DND-41 (cell line): Measurements from ENCODE around the gene C5orf22.

Experiments used
- CTCF ChIP-seq: IDR thresholded peaks from 2 replicates; pipeline ENCODE4 v1.5.1; 2012; ENCODE audit warnings: borderline replicate concordance, low read length, moderate library complexity, mild to moderate bottlenecking; ENCODE audit not compliant: poor library complexity, severe bottlenecking; ENCODE audit errors: extremely low read depth
- EZH2 ChIP-seq: IDR thresholded peaks from 3 replicates; pipeline ENCODE4 v1.6.1; 2012; ENCODE audit warnings: borderline replicate concordance, low read depth, mild to moderate bottlenecking, moderate library complexity, low read length, inconsistent platforms; ENCODE audit not compliant: severe bottlenecking

GRCh38 chr5:31556461-31556860 lies 24.4 kb downstream of the C5orf22 start:
- no peak for TF ChIP-seq CTCF
- TF ChIP-seq EZH2: no peak
